Tibial artery (tissue), 4 donors: ENCODE results near the gene SSRP1.

ENCODE experiments used
- DNase-seq, 2 donors: peaks; one replicate each; pipeline ENCODE4 v3.0.0-alpha.2; 2019
- H3K27ac ChIP-seq, 2 donors: fragments of 200-600 bp; sonication (generic) in 1 of 2; 1 replicate in 1 of 2; 2 replicates in 1 of 2; pipeline ENCODE4 v1.5.1; 2018 to 2019; ENCODE audit warnings: mild to moderate bottlenecking in 1 of 2
- H3K27me3 ChIP-seq, 2 donors: fragments of 200-600 bp; sonication (generic) in 1 of 2; one replicate each; pipeline versions ENCODE4 v1.5.1 to v1.6.0; 2016 to 2019
- H3K36me3 ChIP-seq, 3 donors: fragments of 200-600 bp; sonication (generic) in 2 of 3; one replicate each; pipeline ENCODE4 v1.5.1; 2016 to 2019; ENCODE audit warnings: mild to moderate bottlenecking in 2 of 3
- H3K4me1 ChIP-seq, 4 donors: fragments of 200-600 bp; sonication (generic) in 2 of 4; 1 replicate in 3 of 4; 2 replicates in 1 of 4; pipeline ENCODE4 v1.5.1; 2016 to 2019
- H3K4me3 ChIP-seq, 2 donors: fragments of 200-600 bp; sonication (generic) in 1 of 2; 1 replicate in 1 of 2; 2 replicates in 1 of 2; pipeline ENCODE4 v1.5.1; 2018 to 2019; ENCODE audit warnings: mild to moderate bottlenecking in 2 of 2
- H3K9me3 ChIP-seq, 3 donors: fragments of 200-600 bp; sonication (generic) in 1 of 3; one replicate each; pipeline ENCODE4 v1.5.1; 2016 to 2019
- intact Hi-C: fragments of 100-400 bp; cut with DNase I; formaldehyde crosslinking; loops from one replicate; pipeline ENCODE4 v1.15.0; 2023; ENCODE audit warnings: low total_unique reads
- TF ChIP-seq, protein P1 (sequence below), 2 experiments: fragments of 200-600 bp in 1 of 2; fragments of 450-650 bp in 1 of 2; IDR thresholded peaks; one replicate each; pipeline ENCODE4 v1.5.1; 2017 to 2019; ENCODE audit warnings: antibody characterized with exemption in 2 of 2, mild to moderate bottlenecking in 1 of 2, moderate library complexity in 1 of 2

The SSRP1 gene

GRCh38 chr11:57370251-57370650 lies 34.6 kb upstream of the SSRP1 start:
- H3K36me3 ChIP-seq, result no peaks in the 10 kb centered on the region
- intact Hi-C loops, result no loop called here

DNA sequence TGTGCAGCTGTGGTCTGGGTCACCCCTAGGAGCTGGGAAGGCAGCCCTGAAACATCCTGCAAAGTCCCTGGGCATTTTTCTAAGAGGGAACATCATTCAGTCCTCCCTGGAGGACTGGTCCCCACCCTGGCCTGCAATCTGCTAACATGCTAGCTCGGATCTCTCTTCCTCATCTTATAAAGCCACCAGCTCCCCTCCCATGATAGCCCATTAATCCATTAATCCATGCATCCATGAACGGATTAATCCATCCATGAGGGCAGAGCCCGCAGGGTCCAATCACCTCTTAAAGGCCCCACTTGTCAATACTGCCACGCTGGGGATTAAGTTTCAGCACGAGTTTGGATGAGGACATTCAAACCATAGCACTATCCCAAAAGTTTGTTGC lies 33.1 kb upstream of the SSRP1 start:
- DNase-seq, result no peak
- Histone ChIP-seq H3K4me1 (no peaks in the 10 kb centered on the region), H3K9me3 (no peaks in the 10 kb centered on the region), H3K27me3 (peaks cover 0 to 20% of the 10 kb centered on the region in 2 donors), H3K27ac (no peak overlapping the region), H3K4me3 (no peak overlapping the region), H3K36me3 (no peaks in the 10 kb centered on the region)
- TF ChIP-seq, protein P1, sequence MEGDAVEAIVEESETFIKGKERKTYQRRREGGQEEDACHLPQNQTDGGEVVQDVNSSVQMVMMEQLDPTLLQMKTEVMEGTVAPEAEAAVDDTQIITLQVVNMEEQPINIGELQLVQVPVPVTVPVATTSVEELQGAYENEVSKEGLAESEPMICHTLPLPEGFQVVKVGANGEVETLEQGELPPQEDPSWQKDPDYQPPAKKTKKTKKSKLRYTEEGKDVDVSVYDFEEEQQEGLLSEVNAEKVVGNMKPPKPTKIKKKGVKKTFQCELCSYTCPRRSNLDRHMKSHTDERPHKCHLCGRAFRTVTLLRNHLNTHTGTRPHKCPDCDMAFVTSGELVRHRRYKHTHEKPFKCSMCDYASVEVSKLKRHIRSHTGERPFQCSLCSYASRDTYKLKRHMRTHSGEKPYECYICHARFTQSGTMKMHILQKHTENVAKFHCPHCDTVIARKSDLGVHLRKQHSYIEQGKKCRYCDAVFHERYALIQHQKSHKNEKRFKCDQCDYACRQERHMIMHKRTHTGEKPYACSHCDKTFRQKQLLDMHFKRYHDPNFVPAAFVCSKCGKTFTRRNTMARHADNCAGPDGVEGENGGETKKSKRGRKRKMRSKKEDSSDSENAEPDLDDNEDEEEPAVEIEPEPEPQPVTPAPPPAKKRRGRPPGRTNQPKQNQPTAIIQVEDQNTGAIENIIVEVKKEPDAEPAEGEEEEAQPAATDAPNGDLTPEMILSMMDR (IDR thresholded peaks at IDR 0.05), result no peak
- intact Hi-C loops, result no loop called here

More at GRCh38 chr11:57370251-57370650, 34.6 kb upstream of the SSRP1 start:
- no peaks in the 10 kb centered on the region for H3K4me1 ChIP-seq
- H3K27ac ChIP-seq, result no peak overlapping the region
- H3K9me3 ChIP-seq, result no peaks in the 10 kb centered on the region
- H3K27me3 ChIP-seq, result peaks cover 0 to 20% of the 10 kb centered on the region in 2 donors
- H3K4me3 ChIP-seq, result no peak overlapping the region
- no peak for DNase-seq
- TF ChIP-seq, protein P1 (IDR thresholded peaks at IDR 0.05), result no peak

DNA sequence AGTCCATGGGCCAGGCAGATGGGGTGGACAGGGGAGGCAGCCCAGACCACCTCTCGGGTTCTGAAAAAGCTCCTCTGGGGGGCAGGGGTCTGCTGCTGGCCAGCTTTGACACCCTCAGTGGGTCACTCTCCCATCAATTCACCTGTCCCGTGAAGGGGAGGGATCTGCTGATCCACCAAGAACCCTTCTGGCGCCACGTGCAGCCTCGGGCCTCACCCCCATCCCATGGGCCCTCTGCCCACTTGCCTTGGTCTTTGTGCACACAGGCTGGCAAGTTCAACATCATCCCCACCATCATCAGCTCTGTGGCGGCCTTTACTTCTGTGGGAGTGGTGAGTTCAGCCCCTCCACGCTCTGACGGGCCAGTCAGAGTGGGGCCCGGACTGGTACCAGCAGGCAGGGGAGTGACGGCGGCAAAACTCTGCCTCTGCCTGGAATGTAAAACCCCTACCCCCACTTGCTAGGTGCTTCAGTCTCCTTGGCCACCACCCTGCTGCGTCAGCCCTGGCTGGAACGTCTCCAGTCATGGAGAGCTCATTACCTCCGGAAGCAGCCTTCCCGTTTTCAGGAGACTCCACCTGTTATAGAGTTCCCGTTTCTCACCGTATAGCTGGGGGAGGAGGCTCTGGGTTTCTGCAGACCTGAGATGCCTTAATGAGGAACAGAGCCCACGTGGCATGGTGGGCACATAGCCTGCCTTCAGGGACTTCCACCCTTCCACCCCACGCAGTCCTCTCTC lies 32.6 kb upstream of the SSRP1 start:
- H3K27ac ChIP-seq, result no peak overlapping the region
- H3K4me3 ChIP-seq, result no peak overlapping the region
- intact Hi-C loops, result no loop called here
- TF ChIP-seq, protein P1 (IDR thresholded peaks at IDR 0.05), result no peak
- DNase-seq, result no peak
- no peaks in the 10 kb centered on the region for H3K36me3 ChIP-seq
- H3K4me1 ChIP-seq, result no peaks in the 10 kb centered on the region
- no peaks in the 10 kb centered on the region for H3K9me3 ChIP-seq
- peaks cover 0 to 20% of the 10 kb centered on the region in 2 donors for H3K27me3 ChIP-seq

DNA sequence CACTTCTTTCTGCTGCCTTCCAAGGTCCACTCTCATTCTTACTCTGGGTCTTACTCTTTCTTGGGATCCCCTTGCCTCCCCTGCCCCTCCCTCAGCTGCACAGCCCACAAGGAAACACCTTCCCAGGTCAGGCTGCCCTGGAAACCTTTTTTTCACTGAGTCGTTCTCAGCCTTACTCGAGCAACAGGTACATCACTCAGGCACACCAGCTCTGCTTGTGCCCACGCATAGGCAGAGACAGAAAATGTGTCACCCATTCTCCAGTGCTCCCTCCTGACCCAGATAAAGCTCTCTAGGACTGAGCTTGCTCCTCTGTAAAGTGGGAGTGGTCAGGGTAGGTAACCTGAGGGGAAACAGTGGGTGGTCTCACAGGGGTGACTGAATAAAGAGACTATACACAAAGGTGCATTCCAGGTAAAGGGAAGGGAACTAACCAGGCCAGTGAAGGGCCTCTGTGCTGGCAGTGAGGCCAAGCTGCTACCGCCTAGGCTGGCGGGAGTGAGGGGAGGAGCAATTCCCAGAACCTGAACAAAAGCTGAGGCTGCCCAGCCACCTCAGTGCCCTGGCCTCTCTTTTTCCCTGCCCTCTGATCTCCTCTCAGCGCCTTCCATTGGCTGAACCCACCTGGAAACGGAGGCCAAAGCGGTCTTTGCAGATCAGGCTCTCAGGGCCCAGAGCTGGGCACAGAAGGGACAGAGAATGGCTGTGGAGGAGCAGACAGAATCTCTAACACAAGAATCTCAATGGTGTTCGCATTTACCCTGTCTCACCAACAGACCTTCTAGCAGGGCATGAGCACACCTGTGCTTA lies 29.4 kb upstream of the SSRP1 start:
- Histone ChIP-seq H3K27ac (no peak overlapping the region), H3K9me3 (no peaks in the 10 kb centered on the region), H3K36me3 (no peaks in the 10 kb centered on the region), H3K27me3 (peaks cover 0 to 20% of the 10 kb centered on the region in 2 donors), H3K4me1 (no peaks in the 10 kb centered on the region), H3K4me3 (no peak overlapping the region)
- intact Hi-C loops, result no loop called here
- no peak for DNase-seq
- TF ChIP-seq, protein P1 (IDR thresholded peaks at IDR 0.05), result no peak

DNA sequence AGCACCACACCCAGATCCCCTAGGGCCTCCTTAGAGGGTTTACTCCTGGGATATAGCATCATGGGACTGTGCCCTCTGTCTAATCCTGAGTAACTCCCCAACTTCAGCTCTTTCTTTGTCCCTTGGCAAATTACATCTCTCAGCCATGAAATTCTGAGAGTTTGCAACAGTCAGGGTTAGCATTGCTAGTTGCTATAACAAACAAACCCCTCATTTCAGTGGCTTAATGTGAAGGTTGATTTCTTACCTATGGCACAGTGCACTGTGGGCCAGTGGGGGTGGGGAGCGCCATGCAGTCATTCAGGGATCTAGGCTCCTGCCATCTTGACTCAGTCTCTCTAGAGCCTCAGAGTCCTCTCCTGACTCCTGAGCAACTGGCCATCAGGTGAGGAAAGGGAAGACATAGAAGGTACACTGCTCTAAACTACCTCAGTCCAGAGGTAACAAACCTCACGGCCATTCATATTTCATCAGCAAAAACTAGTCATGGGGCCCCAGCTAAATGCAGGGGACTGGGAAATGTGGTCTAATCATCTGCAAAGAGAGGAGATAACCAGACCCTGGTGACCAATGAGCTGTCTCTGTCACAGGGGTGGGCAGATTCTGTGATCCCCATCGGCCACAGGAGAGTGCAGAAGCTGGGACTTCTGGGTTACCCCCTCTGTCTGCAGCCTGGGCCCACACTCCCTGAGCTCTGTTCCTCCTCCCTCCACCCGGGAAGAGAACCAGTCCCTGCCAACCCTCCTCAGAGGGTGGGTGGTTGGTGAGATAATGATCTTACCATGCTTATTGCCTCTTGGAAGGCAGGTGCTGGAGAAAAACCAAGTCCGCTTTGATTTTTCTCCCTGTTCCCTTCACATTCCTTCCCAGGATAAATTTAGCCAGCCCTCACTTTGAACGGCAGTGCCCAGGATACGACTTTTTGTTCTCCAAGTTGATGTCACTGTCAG lies 27.7 kb upstream of the SSRP1 start:
- peaks cover 0 to 9% of the 10 kb centered on the region in 2 donors for H3K27me3 ChIP-seq
- no peaks in the 10 kb centered on the region for H3K9me3 ChIP-seq
- no peak for DNase-seq
- H3K27ac ChIP-seq, result no peak overlapping the region
- intact Hi-C loops, result no loop called here
- no peaks in the 10 kb centered on the region for H3K4me1 ChIP-seq
- TF ChIP-seq, protein P1 (IDR thresholded peaks at IDR 0.05), result no peak
- no peak overlapping the region for H3K4me3 ChIP-seq
- no peaks in the 10 kb centered on the region for H3K36me3 ChIP-seq
